GM12892 (cell line): Measurements from ENCODE around the gene NSD1.

Experiments used
- POLR2A ChIP-seq: IDR thresholded peaks from 2 replicates; pipeline ENCODE4 v1.6.1; 2011; ENCODE audit warnings: low read depth, low read length, control low read depth
- POLR2AphosphoS5 ChIP-seq: IDR thresholded peaks from 2 replicates; pipeline ENCODE4 v1.6.1; 2011; ENCODE audit warnings: low read depth, low read length, control low read depth

- TF ChIP-seq POLR2A (no peak), POLR2AphosphoS5 (no peak)
Measured at GRCh38 chr5:177233802-177234201, 100.2 kb downstream of the NSD1 start.
